Skeletal muscle tissue (tissue), 4 donors: Measurements from ENCODE around the gene COQ8A. TPM values are rescaled to one million over a fixed set of nuclear protein-coding genes. Genes with fewer than 3 reads are reported as not detected.

Experiments used
- H3K27ac ChIP-seq: one replicate; pipeline ENCODE4 v1.7.0; 2013; ENCODE audit warnings: mild to moderate bottlenecking, low read depth, low read length, inconsistent platforms
- H3K27me3 ChIP-seq, 3 donors: one replicate each; pipeline ENCODE4 v1.7.0; 2013; ENCODE audit warnings: low read length in 3 of 3; ENCODE audit not compliant: control insufficient read depth in 3 of 3, insufficient read depth in 3 of 3
- H3K36me3 ChIP-seq, 3 donors: one replicate each; pipeline ENCODE4 v1.7.0; 2013; ENCODE audit warnings: low read length in 3 of 3; ENCODE audit not compliant: control insufficient read depth in 3 of 3, insufficient read depth in 3 of 3
- H3K4me1 ChIP-seq, 3 donors: one replicate each; pipeline ENCODE4 v1.7.0; 2013; ENCODE audit warnings: low read length in 3 of 3, mild to moderate bottlenecking in 3 of 3; ENCODE audit not compliant: control insufficient read depth in 3 of 3, insufficient read depth in 3 of 3
- H3K4me3 ChIP-seq, 3 donors: one replicate each; pipeline ENCODE4 v1.7.0; 2013; ENCODE audit warnings: low read length in 3 of 3
- H3K9ac ChIP-seq, 3 donors: one replicate each; pipeline ENCODE4 v1.7.0; 2013; ENCODE audit warnings: low read length in 3 of 3, mild to moderate bottlenecking in 3 of 3, moderate library complexity in 2 of 3, low read depth in 1 of 3
- H3K9me3 ChIP-seq, 3 donors: one replicate each; pipeline ENCODE4 v1.7.0; 2013; ENCODE audit warnings: low read length in 3 of 3; ENCODE audit not compliant: control insufficient read depth in 3 of 3
- total RNA-seq: library from RNA; depleted of rRNA; stranded (reverse); fragments of >200 nt; gene quantifications from one replicate; pipeline ENCODE4 v1.2.3, GENCODE V29; 2014
- donor health status: Osteomylitis.

COQ8A gene
- 64.7 TPM for total RNA-seq

- Histone ChIP-seq H3K9me3 (no peaks in the 10 kb centered on the region), H3K4me3 (peak within 1 kb of the TSS; percentile 97 to 99 (median 98)), H3K36me3 (peaks cover 0 to 4% (median 0%) of the 10 kb centered on the region in 3 donors), H3K4me1 (peaks cover 49 to 62% (median 51%) of the 10 kb centered on the region in 3 donors), H3K9ac (peak within 1 kb of the TSS; percentile 95 to 100 (median 99)), H3K27ac (peak within 1 kb of the TSS; percentile 98), H3K27me3 (no peaks in the 10 kb centered on the region)
Observed at GRCh38 chr1:226940029-226940805, at the start of gene COQ8A. TSS of gene COQ8A (plus strand) at chr1:226940294. CDS start at chr1:226961386, 21,092 bp downstream.

DNA sequence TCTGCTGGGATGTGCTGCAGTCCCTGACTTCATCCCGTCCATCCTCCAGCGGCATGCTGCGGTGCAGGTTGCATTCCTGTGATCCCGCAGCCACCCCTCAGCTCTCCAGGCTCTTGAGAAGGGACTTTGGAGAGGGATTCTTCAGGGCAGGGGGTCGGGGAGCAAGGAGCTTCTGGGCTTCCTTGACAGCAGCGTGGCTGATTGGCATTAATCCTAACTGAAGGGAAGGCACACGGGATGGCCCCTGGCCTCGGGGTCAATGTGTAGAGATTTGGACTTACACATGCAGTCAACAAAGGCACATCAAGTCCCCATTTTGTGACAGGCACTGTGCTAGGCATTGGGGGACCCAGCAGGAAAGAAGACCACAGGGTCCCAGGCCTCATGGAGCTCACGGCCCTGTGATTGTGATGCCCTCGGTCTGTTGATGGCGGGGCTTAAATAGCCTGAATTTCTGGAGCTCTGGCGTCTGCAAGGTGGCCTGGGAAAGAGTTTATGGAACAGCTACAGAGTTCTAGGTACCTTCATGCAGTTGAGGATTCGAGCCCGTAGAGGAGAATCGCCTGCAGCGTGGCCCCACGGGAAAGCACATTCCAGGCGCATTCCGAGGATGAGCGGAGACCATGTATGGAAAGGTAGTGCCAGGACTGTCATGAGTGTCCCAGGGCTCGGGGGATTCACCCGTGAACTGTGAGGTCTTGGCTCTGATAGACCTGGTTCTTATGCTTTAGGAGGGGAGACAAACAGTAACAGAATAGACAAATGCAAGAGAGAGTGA is 49.6 kb upstream of the COQ8A start:
- no peak overlapping the region for H3K4me3 ChIP-seq
- no peak overlapping the region for H3K9ac ChIP-seq
- H3K36me3 ChIP-seq = peaks cover 53 to 73% (median 58%) of the 10 kb centered on the region in 3 donors
- no peaks in the 10 kb centered on the region for H3K9me3 ChIP-seq
- H3K27me3 ChIP-seq = no peaks in the 10 kb centered on the region
- H3K4me1 ChIP-seq = peaks cover 0 to 5% (median 4%) of the 10 kb centered on the region in 3 donors
- no peak overlapping the region for H3K27ac ChIP-seq

DNA sequence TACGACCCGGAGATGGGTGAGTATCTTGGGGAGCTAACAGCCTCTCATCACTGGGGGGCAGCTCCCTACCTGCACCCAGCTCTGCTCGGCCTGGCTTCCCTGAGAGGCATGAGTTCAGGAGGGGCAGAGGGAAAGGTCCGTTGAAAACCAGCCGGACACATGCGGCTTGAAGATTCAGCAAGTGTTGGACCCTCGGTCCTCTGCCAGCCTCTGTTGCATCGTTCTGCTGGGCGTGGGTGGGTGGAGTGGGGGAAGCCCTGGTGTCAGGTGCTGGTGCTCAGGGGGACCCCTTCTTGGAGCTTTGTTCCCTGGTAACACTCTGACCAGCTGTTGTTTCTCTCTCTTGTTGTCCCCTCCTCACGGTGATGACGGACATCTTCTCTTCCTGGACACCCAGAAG is 48.7 kb upstream of the COQ8A start:
- H3K4me3 ChIP-seq = no peak overlapping the region
- H3K9ac ChIP-seq = no peak overlapping the region
- no peaks in the 10 kb centered on the region for H3K9me3 ChIP-seq
- no peak overlapping the region for H3K27ac ChIP-seq
- H3K4me1 ChIP-seq = peaks cover 0 to 4% (median 2%) of the 10 kb centered on the region in 3 donors
- peaks cover 60 to 77% (median 61%) of the 10 kb centered on the region in 3 donors for H3K36me3 ChIP-seq
- no peaks in the 10 kb centered on the region for H3K27me3 ChIP-seq

GRCh38 chr1:226891846-226892523 is 48.1 kb upstream of the COQ8A start:
- Histone ChIP-seq H3K4me1 (peaks cover 0 to 4% (median 0%) of the 10 kb centered on the region in 3 donors), H3K4me3 (no peak overlapping the region), H3K27ac (no peak overlapping the region), H3K36me3 (peaks cover 59 to 74% (median 64%) of the 10 kb centered on the region in 3 donors), H3K9ac (no peak overlapping the region), H3K27me3 (no peaks in the 10 kb centered on the region), H3K9me3 (no peaks in the 10 kb centered on the region)

GRCh38 chr1:226892524-226892875 is 47.6 kb upstream of the COQ8A start:
- no peak overlapping the region for H3K4me3 ChIP-seq
- H3K27ac ChIP-seq = no peak overlapping the region
- H3K36me3 ChIP-seq = peaks cover 59 to 73% (median 64%) of the 10 kb centered on the region in 3 donors

DNA sequence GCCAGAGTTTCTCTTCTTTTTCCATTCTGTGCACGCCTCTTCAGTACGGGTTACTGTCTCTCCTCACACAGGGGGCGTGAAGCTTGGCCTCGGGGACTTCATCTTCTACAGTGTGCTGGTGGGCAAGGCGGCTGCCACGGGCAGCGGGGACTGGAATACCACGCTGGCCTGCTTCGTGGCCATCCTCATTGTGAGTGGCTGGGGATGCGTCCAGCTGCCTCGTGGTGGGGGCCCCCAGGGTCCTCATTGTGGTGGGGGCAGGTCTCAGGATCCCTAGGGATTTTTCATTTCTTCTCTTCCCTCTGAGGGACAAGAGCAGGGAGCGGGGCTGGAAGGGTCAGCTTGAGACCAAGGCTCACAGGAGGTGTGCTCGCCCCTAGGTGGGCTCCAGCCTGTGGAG is 46.2 kb upstream of the COQ8A start:
- no peak overlapping the region for H3K4me3 ChIP-seq
- H3K9me3 ChIP-seq = no peaks in the 10 kb centered on the region
- no peak overlapping the region for H3K9ac ChIP-seq
- H3K36me3 ChIP-seq = peaks cover 61 to 68% (median 64%) of the 10 kb centered on the region in 3 donors
- H3K27ac ChIP-seq = no peak overlapping the region
- no peaks in the 10 kb centered on the region for H3K27me3 ChIP-seq
- H3K4me1 ChIP-seq = peaks cover 0 to 4% (median 0%) of the 10 kb centered on the region in 3 donors

More at GRCh38 chr1:226892524-226892875, 47.6 kb upstream of the COQ8A start:
- H3K9me3 ChIP-seq = no peaks in the 10 kb centered on the region
- H3K9ac ChIP-seq = no peak overlapping the region
- H3K4me1 ChIP-seq = peaks cover 0 to 4% (median 0%) of the 10 kb centered on the region in 3 donors
- no peaks in the 10 kb centered on the region for H3K27me3 ChIP-seq

DNA sequence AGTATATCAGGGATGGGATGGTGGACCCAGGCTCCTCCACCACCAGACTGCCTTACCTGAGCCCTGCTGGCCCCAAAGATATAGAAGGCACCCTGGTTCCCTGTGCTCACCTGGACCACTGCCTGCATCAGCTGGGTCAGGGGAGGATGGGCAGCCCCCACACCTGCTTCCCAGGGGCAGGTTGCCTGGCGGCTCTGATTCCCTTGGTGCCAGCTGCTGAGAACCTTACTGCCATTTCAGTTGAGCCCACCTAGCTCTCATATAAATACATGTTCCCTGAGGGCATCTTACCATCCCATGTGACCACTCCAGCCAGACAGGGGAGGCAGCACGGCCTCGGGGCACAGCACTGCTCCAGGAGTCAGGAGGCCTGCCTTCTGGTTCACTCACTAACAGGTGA is 45.3 kb upstream of the COQ8A start:
- H3K4me1 ChIP-seq = peaks cover 0 to 4% (median 0%) of the 10 kb centered on the region in 3 donors
- H3K27ac ChIP-seq = no peak overlapping the region
- no peak overlapping the region for H3K9ac ChIP-seq
- H3K36me3 ChIP-seq = peaks cover 64 to 68% (median 64%) of the 10 kb centered on the region in 3 donors
- H3K4me3 ChIP-seq = no peak overlapping the region
- H3K27me3 ChIP-seq = no peaks in the 10 kb centered on the region
- H3K9me3 ChIP-seq = no peaks in the 10 kb centered on the region

DNA sequence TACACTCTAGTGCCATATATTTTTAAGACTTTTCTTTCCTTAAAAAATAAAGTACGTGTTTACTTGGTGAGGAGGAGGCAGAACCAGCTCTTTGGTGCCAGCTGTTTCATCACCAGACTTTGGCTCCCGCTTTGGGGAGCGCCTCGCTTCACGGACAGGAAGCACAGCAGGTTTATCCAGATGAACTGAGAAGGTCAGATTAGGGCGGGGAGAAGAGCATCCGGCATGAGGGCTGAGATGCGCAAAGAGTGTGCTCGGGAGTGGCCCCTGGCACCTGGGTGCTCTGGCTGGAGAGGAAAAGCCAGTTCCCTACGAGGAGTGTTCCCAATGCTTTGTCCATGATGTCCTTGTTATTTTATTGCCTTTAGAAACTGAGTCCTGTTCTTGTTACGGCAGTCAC is 44.5 kb upstream of the COQ8A start:
- Histone ChIP-seq H3K27me3 (no peaks in the 10 kb centered on the region), H3K4me3 (no peak overlapping the region), H3K4me1 (peaks cover 0 to 4% (median 0%) of the 10 kb centered on the region in 3 donors), H3K9me3 (no peaks in the 10 kb centered on the region), H3K9ac (no peak overlapping the region), H3K27ac (no peak overlapping the region), H3K36me3 (peaks cover 64 to 67% (median 64%) of the 10 kb centered on the region in 3 donors)

- Histone ChIP-seq H3K4me3 (no peak overlapping the region), H3K9ac (no peak overlapping the region), H3K4me1 (no peaks in the 10 kb centered on the region), H3K27ac (no peak overlapping the region), H3K36me3 (peaks cover 48 to 52% (median 50%) of the 10 kb centered on the region in 3 donors), H3K9me3 (no peaks in the 10 kb centered on the region), H3K27me3 (no peaks in the 10 kb centered on the region)
Observed at GRCh38 chr1:226898246-226898645, 41.8 kb upstream of the COQ8A start.
